C4-2B (cell line): Measurements from ENCODE around the gene EEA1.

Experiments used
- H3K27ac ChIP-seq: fragments of 450-650 bp; 2 replicates; pipeline ENCODE4 v1.5.1; 2017
- CTCF ChIP-seq: fragments of 450-650 bp; conservative IDR thresholded peaks from 2 replicates; pipeline ENCODE4 v1.5.1; 2017; ENCODE audit warnings: mild to moderate bottlenecking
- ZFX ChIP-seq: fragments of 450-650 bp; IDR thresholded peaks from 2 replicates; pipeline ENCODE4 v1.6.1; 2017

EEA1 gene

GRCh38 chr12:92765871-92766270 lies 163.2 kb downstream of the EEA1 start:
- H3K27ac ChIP-seq = no peak overlapping the region
- TF ChIP-seq CTCF (no peak), ZFX (no peak)

GRCh38 chr12:92764831-92765230 lies 164.3 kb downstream of the EEA1 start:
- TF ChIP-seq CTCF = no peak
- TF ChIP-seq ZFX = no peak
- no peak overlapping the region for H3K27ac ChIP-seq

- TF ChIP-seq CTCF (no peak), ZFX (no peak)
- no peak overlapping the region for H3K27ac ChIP-seq
These were observed 166.3 kb downstream of the EEA1 start for GRCh38 chr12:92762773-92763172.

- H3K27ac ChIP-seq = no peak overlapping the region
- TF ChIP-seq ZFX (no peak), CTCF (no peak)
These were observed 169.3 kb downstream of the EEA1 start for GRCh38 chr12:92759634-92760268.

GRCh38 chr12:92757597-92758121 lies 171.4 kb downstream of the EEA1 start:
- no peak overlapping the region for H3K27ac ChIP-seq
- TF ChIP-seq ZFX (no peak), CTCF (no peak)

- H3K27ac ChIP-seq = no peak overlapping the region
- no peak for TF ChIP-seq ZFX
- TF ChIP-seq CTCF = no peak
These were observed 172.0 kb downstream of the EEA1 start for GRCh38 chr12:92756898-92757596.
